GM12874 (cell line): ENCODE measurements around the gene PDLIM1.

Experiments
- TF ChIP-seq, protein P1 (sequence below): IDR thresholded peaks from 2 replicates; pipeline ENCODE4 v1.5.1; 2011; ENCODE audit warnings: low read depth, mild to moderate bottlenecking, control low read depth, low read length, moderate library complexity; ENCODE audit not compliant: insufficient read depth

PDLIM1 gene

DNA sequence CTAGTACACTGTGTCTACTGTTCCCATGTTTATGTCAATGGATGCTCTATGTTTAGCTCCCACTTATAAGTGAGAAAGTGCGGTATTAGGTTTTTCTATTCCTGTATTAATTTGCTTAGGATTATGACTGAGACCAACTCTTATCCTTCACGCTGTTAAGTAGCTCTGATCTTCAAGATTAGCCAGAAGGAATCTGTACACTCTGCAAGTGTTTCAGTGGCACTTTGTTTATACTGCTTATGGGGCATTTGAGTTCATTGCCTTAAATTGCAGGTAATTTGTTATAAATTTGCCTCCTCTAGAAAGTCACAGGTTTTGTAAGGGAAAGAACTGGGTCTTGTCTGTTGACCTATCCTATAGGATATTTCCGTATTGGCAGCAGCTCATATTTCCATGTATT is 103.2 kb downstream of the PDLIM1 start:
- TF ChIP-seq, protein P1, sequence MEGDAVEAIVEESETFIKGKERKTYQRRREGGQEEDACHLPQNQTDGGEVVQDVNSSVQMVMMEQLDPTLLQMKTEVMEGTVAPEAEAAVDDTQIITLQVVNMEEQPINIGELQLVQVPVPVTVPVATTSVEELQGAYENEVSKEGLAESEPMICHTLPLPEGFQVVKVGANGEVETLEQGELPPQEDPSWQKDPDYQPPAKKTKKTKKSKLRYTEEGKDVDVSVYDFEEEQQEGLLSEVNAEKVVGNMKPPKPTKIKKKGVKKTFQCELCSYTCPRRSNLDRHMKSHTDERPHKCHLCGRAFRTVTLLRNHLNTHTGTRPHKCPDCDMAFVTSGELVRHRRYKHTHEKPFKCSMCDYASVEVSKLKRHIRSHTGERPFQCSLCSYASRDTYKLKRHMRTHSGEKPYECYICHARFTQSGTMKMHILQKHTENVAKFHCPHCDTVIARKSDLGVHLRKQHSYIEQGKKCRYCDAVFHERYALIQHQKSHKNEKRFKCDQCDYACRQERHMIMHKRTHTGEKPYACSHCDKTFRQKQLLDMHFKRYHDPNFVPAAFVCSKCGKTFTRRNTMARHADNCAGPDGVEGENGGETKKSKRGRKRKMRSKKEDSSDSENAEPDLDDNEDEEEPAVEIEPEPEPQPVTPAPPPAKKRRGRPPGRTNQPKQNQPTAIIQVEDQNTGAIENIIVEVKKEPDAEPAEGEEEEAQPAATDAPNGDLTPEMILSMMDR, result no peak
